ENCODE data around the gene AOPEP.

AOPEP gene

DNA sequence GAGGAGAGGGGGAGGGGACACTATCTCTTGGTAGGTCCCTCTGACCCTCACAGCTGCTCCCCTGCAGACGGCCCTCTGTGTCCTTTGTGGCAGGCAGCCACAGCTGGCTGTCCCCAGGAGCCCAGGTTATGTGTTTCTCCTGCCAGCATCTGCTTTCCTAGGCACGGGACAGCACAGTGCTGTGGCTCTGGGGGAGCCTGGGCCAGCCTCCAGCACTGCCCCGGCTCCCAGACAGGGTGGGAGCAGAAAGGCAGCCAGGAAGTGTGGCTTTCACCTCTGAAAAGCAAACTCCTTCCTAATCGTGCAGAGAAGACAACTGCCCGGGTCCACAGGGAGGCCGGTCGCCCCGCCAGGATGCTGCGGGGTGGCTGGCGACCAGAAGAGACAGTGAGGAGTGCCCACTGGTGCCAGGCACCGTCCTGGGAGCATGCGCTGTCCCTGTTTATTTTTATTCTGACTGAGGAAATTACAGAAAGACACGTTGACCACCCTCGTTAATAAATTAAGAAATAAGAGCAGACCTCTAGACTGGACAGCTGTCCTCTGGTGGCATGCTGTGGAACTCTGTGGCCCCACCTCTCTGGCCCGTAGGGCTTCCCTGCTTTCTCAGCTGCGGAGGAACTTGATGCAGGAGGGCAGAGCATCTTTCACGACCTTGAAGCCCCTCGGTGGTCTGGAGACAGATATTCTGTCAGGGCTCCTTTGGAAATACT, 350.7 kb downstream of the AOPEP start:
- H3K9me3 Mint-ChIP-seq: no peaks in the 10 kb centered on the region
- no peaks in the 10 kb centered on the region for H3K4me1 Mint-ChIP-seq
- H3K36me3 Mint-ChIP-seq: no peaks in the 10 kb centered on the region
- no peak overlapping the region for H3K27ac Mint-ChIP-seq
- H3K4me3 Mint-ChIP-seq: no peak overlapping the region
- H3K27me3 Mint-ChIP-seq: no peaks in the 10 kb centered on the region

- Mint-ChIP-seq H3K36me3 (no peaks in the 10 kb centered on the region), H3K9me3 (no peaks in the 10 kb centered on the region), H3K4me1 (no peaks in the 10 kb centered on the region), H3K4me3 (no peak overlapping the region), H3K27me3 (no peaks in the 10 kb centered on the region), H3K27ac (no peak overlapping the region)
These were observed 351.4 kb downstream of the AOPEP start for GRCh38 chr9:95077766-95078370.

GRCh38 chr9:95078511-95078910, 352.0 kb downstream of the AOPEP start:
- Mint-ChIP-seq H3K9me3 (no peaks in the 10 kb centered on the region), H3K4me1 (no peaks in the 10 kb centered on the region), H3K27ac (no peak overlapping the region), H3K36me3 (no peaks in the 10 kb centered on the region), H3K27me3 (no peaks in the 10 kb centered on the region), H3K4me3 (no peak overlapping the region)

DNA sequence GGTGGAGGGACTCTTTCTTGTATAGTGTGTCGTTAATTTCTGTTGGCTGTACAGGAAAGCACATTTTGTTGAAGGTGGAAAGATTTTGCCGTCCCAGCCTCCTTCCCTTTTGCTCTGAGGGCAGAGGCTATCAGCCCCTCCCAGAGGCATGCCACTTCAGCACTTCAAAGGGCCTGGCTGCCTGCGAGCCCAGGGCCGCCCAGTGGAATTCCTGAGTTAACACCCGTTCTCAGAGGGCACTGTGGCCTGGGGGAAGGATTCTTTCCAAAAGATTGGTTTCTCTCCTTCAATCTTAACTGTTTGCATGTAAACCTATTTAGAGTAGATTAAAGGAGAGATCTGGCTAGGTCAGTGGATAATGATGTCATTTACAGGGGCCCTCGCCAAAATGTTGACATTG, 352.4 kb downstream of the AOPEP start:
- peaks cover 3% of the 10 kb centered on the region for H3K36me3 Mint-ChIP-seq
- no peak overlapping the region for H3K4me3 Mint-ChIP-seq
- no peak overlapping the region for H3K27ac Mint-ChIP-seq
- no peaks in the 10 kb centered on the region for H3K4me1 Mint-ChIP-seq
- H3K27me3 Mint-ChIP-seq: no peaks in the 10 kb centered on the region
- H3K9me3 Mint-ChIP-seq: no peaks in the 10 kb centered on the region

DNA sequence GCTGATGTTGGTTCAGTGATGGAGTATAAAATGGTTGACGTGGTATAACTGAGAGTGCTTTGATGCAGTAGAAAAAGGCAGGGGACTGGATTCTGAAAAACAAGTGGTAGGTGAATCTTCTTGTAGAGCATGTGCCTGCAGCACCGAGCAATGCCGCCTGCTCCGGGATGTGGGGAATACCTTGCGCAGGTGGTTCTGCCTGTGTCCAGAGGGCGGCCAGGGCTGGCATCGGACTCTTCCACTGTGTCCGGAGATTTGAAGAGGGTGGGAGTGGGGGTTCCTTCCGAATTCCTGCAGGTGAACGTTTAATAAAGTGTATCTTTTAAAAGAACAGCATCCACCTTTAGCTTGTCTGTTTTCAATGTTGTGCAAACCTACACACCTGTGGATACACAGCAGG, 353.0 kb downstream of the AOPEP start:
- Mint-ChIP-seq H3K4me1 (no peaks in the 10 kb centered on the region), H3K36me3 (peaks cover 3% of the 10 kb centered on the region), H3K27me3 (no peaks in the 10 kb centered on the region), H3K4me3 (no peak overlapping the region), H3K27ac (no peak overlapping the region), H3K9me3 (no peaks in the 10 kb centered on the region)

- Mint-ChIP-seq H3K27me3 (no peaks in the 10 kb centered on the region), H3K4me1 (no peaks in the 10 kb centered on the region), H3K9me3 (no peaks in the 10 kb centered on the region), H3K36me3 (peaks cover 3% of the 10 kb centered on the region), H3K27ac (no peak overlapping the region), H3K4me3 (no peak overlapping the region)
These were observed 354.6 kb downstream of the AOPEP start for GRCh38 chr9:95080961-95081647.

DNA sequence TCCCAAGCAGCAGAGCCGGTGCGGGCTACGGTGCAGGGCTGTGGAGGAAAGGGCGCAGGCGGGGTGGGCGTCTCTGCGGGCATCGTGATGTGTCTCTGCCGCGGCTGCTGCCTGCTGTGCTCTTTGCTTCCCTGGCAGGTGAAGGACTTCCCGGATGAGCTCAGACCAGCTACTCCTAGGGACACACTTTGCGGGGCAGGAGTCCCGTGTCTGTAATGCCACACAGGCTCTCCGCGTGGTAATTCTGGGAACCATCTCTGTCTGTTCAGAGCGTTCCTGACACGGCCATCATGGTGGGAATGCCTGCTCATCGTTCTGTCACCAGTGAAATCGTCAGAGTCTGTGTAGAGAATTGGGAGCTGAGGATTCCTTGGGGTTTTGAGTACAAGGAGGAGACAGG, 355.5 kb downstream of the AOPEP start:
- H3K36me3 Mint-ChIP-seq: peaks cover 3% of the 10 kb centered on the region
- H3K27ac Mint-ChIP-seq: no peak overlapping the region
- H3K9me3 Mint-ChIP-seq: no peaks in the 10 kb centered on the region
- H3K27me3 Mint-ChIP-seq: no peaks in the 10 kb centered on the region
- H3K4me3 Mint-ChIP-seq: no peak overlapping the region
- no peaks in the 10 kb centered on the region for H3K4me1 Mint-ChIP-seq

DNA sequence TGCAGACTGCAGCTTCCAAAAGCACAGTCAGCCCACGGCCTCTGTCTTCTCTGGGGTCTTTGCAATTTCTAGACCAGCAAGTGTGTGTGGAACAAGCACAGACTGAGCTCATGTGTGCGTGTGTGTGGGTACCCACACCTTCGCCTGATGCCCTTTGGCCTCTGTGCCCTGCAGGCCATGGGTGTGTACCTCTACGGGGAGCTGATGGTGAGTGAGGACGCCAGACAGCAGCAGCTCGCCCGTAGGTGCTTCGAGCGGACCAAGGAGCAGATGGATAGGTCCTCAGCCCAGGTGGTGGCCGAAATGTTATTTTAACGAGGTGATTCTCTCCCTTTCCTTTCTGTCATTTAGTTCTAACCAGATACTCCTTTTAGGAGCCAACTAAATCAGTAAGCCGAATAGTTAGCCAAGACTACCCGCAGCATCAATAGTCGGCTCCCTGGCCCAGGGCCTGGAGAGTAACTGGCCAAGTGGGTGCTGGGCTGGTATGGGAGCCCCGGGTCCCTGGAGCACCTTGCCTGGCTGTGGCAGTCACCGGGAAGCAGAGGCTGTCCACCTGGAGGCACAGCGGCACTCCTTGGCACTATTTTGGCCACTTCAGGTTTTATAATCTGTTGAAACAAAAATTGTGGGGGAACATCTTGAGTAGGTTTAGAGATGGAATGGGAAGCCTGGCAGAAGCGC, 356.0 kb downstream of the AOPEP start:
- Mint-ChIP-seq H3K36me3 (peaks cover 3% of the 10 kb centered on the region), H3K27me3 (no peaks in the 10 kb centered on the region), H3K4me1 (no peaks in the 10 kb centered on the region), H3K4me3 (no peak overlapping the region), H3K27ac (no peak overlapping the region), H3K9me3 (no peaks in the 10 kb centered on the region)

GRCh38 chr9:95083086-95083768, 356.7 kb downstream of the AOPEP start:
- Mint-ChIP-seq H3K27ac (no peak overlapping the region), H3K27me3 (no peaks in the 10 kb centered on the region), H3K36me3 (peaks cover 3% of the 10 kb centered on the region), H3K4me3 (no peak overlapping the region), H3K9me3 (no peaks in the 10 kb centered on the region), H3K4me1 (no peaks in the 10 kb centered on the region)

GRCh38 chr9:95084254-95084934, 357.9 kb downstream of the AOPEP start:
- Mint-ChIP-seq H3K27ac (no peak overlapping the region), H3K9me3 (no peaks in the 10 kb centered on the region), H3K36me3 (peaks cover 3% of the 10 kb centered on the region), H3K4me3 (no peak overlapping the region), H3K4me1 (no peaks in the 10 kb centered on the region), H3K27me3 (no peaks in the 10 kb centered on the region)

DNA sequence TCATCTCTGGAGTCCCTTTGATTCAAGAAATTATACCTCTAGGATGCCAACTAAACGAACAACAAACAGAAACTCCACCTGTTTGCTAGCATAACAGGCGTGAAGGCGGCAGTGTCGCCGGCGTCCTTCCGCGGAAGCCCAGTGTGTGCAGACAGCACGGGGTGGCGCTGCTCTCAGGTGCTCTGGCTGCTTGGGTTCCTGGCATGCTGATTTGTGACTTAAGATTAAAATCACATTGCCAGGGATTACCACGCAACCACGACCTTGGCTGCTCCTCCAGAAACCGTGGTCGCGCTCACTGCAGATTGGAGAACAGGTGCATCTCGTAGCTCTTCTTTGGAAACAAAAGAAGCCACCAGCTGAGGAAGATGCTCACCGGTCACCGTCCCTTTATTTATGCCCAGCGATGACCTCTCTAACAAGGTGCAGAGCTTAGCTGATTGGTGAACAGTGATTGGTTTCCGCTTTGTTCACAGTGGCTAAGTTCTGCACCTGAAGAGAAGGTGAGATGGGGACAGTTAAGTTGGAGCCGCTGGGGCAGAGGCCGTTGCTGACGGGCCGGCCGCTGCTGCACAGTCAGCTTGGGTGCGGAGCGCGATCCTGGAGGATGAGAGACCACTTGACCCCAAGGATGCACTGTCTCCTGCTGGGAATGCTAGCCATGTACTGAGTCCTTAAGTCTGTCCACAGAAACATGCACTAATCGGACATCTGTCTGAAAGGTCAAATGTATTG, 358.7 kb downstream of the AOPEP start:
- peaks cover 3% of the 10 kb centered on the region for H3K36me3 Mint-ChIP-seq

GRCh38 chr9:95085861-95086563, 359.5 kb downstream of the AOPEP start:
- H3K27me3 Mint-ChIP-seq: no peaks in the 10 kb centered on the region
- H3K27ac Mint-ChIP-seq: no peak overlapping the region
- H3K36me3 Mint-ChIP-seq: peaks cover 3% of the 10 kb centered on the region
- H3K9me3 Mint-ChIP-seq: no peaks in the 10 kb centered on the region
- no peak overlapping the region for H3K4me3 Mint-ChIP-seq
- H3K4me1 Mint-ChIP-seq: no peaks in the 10 kb centered on the region

More for the DNA sequence above, 358.7 kb downstream of the AOPEP start:
- H3K4me3 Mint-ChIP-seq: no peak overlapping the region
- H3K27ac Mint-ChIP-seq: no peak overlapping the region
- H3K27me3 Mint-ChIP-seq: no peaks in the 10 kb centered on the region
- H3K9me3 Mint-ChIP-seq: no peaks in the 10 kb centered on the region
- no peaks in the 10 kb centered on the region for H3K4me1 Mint-ChIP-seq

- Mint-ChIP-seq H3K4me1 (peaks cover 4% of the 10 kb centered on the region), H3K4me3 (no peak overlapping the region), H3K27me3 (no peaks in the 10 kb centered on the region), H3K36me3 (peaks cover 3% of the 10 kb centered on the region), H3K27ac (no peak overlapping the region), H3K9me3 (no peaks in the 10 kb centered on the region)
These were observed 360.1 kb downstream of the AOPEP start for GRCh38 chr9:95086564-95086955.

- Mint-ChIP-seq H3K27me3 (no peaks in the 10 kb centered on the region), H3K9me3 (no peaks in the 10 kb centered on the region), H3K4me3 (no peak overlapping the region), H3K27ac (no peak overlapping the region), H3K4me1 (peaks cover 13% of the 10 kb centered on the region), H3K36me3 (peaks cover 3% of the 10 kb centered on the region)
These were observed 361.3 kb downstream of the AOPEP start for GRCh38 chr9:95087659-95088242.
